Measurements from ENCODE around the gene GABARAPL2.

GABARAPL2 gene

DNA sequence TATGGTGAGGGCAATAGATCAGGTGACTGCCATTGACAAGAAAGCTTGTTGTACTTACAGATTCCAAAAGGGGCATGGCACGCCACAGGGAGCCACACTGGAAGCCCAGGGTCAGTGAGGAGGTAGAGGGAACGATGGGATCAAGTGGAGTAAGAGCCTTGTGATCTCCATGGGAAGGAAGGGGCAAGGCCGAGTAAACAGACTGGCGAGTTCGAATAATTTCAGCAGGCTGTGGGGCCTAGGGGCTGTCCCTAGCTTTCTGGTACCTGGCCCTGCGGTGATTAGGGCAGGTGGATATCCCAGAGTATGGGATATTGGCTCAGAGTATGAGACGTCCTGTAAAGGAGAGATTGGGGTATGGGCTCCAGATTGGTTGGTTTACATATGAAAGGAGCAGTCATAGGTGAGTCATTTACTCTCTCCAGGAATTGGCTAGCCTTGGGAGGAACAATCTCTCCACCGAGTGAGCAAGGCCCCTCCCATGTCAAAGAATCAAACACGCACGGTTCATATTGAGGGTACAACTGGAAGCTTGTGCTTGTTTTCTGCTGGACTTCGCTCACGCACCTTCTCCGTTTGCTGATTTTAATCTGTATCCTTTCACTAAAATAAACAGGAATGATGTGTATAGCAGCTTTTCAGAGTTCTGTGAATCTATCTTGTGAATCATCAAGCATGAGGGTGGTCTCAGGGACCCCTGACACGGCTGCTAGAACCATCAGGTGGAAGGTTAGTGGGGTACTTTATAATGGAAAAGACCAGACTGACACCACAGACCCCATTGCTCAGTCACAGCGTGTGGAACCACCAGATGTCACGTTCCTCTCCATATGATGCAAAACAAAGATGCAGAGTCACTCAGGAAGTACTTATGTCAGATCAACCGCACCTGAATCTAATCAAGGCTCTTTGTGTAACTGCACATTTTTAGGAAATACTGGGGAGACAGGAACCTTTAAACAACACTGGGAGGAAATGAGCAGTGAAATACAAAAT, 27.9 kb downstream of the GABARAPL2 start:
- ATAC-seq = peak; percentile 66

DNA sequence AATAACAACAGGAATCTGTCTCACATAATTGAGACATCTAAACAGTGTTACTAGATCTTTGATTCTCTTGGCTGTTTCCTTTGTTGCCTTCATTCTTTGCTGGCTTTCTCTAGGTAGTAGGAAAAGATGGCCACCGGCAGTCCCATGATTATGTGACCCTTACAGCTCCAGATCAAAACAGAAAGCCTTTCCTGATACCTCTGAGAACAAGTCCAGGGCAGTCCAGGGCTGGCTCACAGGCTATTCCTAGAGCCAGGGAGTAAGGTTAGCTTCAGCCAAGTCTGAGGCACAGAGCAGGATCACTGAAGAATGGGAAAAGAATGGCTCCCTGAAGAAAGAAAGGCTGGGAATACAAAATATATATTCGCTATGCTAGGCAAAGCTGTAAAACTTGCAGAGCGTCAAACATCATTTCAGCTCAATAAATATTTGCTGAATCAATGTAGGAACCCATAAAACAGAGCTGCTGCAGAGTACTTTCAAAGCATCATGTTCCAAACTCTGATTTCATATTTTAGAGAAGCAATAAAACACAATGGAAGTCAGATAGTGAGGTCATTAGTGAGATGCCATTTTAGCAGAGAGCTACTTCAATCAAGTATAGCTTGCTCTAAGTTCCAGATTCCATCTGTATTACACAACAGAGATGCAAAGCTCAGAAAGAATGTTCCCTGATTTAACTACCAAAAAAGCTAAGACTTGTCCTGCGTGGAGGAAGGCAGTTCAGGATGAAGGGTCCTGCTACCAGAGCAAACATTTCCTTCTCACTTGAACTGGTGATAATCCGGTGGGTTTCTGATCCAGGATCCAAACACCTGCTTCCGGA, 33.5 kb downstream of the GABARAPL2 start:
- 0 out of 2 replicates have a peak, but pooled peaks have one; percentile 20 for TF ChIP-seq ISL1 (CRISPR knock-in tag; IDR thresholded peaks at IDR 0.05)
- TF ChIP-seq RARB (CRISPR knock-in tag; IDR thresholded peaks at IDR 0.05) = no peak
- ATAC-seq = peak; percentile 19; the same call in 1 of the 3 replicates

More for the DNA sequence above, 27.9 kb downstream of the GABARAPL2 start:
- TF ChIP-seq, protein P1, sequence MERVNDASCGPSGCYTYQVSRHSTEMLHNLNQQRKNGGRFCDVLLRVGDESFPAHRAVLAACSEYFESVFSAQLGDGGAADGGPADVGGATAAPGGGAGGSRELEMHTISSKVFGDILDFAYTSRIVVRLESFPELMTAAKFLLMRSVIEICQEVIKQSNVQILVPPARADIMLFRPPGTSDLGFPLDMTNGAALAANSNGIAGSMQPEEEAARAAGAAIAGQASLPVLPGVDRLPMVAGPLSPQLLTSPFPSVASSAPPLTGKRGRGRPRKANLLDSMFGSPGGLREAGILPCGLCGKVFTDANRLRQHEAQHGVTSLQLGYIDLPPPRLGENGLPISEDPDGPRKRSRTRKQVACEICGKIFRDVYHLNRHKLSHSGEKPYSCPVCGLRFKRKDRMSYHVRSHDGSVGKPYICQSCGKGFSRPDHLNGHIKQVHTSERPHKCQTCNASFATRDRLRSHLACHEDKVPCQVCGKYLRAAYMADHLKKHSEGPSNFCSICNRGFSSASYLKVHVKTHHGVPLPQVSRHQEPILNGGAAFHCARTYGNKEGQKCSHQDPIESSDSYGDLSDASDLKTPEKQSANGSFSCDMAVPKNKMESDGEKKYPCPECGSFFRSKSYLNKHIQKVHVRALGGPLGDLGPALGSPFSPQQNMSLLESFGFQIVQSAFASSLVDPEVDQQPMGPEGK (CRISPR knock-in tag; IDR thresholded peaks at IDR 0.05; ENCODE audit: borderline replicate concordance) = no peak
- TF ChIP-seq TCF4 (CRISPR knock-in tag; IDR thresholded peaks at IDR 0.05; ENCODE audit: borderline replicate concordance) = no peak; the same call in 1 of the 2 replicates
- TF ChIP-seq ISL1 (CRISPR knock-in tag; IDR thresholded peaks at IDR 0.05) = no peak
- TF ChIP-seq, protein P2, sequence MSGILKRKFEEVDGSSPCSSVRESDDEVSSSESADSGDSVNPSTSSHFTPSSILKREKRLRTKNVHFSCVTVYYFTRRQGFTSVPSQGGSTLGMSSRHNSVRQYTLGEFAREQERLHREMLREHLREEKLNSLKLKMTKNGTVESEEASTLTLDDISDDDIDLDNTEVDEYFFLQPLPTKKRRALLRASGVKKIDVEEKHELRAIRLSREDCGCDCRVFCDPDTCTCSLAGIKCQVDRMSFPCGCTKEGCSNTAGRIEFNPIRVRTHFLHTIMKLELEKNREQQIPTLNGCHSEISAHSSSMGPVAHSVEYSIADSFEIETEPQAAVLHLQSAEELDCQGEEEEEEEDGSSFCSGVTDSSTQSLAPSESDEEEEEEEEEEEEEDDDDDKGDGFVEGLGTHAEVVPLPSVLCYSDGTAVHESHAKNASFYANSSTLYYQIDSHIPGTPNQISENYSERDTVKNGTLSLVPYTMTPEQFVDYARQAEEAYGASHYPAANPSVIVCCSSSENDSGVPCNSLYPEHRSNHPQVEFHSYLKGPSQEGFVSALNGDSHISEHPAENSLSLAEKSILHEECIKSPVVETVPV (CRISPR knock-in tag; IDR thresholded peaks at IDR 0.05) = 0 out of 2 replicates have a peak, but pooled peaks have one; percentile 10
- no peak for TF ChIP-seq ZNF70 (CRISPR knock-in tag; IDR thresholded peaks at IDR 0.05)
- no peak for TF ChIP-seq ZNF565 (CRISPR knock-in tag; conservative IDR thresholded peaks at IDR 0.05; ENCODE audit: low read depth)
- TF ChIP-seq, protein P3, sequence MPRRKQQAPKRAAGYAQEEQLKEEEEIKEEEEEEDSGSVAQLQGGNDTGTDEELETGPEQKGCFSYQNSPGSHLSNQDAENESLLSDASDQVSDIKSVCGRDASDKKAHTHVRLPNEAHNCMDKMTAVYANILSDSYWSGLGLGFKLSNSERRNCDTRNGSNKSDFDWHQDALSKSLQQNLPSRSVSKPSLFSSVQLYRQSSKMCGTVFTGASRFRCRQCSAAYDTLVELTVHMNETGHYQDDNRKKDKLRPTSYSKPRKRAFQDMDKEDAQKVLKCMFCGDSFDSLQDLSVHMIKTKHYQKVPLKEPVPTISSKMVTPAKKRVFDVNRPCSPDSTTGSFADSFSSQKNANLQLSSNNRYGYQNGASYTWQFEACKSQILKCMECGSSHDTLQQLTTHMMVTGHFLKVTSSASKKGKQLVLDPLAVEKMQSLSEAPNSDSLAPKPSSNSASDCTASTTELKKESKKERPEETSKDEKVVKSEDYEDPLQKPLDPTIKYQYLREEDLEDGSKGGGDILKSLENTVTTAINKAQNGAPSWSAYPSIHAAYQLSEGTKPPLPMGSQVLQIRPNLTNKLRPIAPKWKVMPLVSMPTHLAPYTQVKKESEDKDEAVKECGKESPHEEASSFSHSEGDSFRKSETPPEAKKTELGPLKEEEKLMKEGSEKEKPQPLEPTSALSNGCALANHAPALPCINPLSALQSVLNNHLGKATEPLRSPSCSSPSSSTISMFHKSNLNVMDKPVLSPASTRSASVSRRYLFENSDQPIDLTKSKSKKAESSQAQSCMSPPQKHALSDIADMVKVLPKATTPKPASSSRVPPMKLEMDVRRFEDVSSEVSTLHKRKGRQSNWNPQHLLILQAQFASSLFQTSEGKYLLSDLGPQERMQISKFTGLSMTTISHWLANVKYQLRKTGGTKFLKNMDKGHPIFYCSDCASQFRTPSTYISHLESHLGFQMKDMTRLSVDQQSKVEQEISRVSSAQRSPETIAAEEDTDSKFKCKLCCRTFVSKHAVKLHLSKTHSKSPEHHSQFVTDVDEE (CRISPR knock-in tag; IDR thresholded peaks at IDR 0.05) = peak; percentile 92
- TF ChIP-seq ZFP30 (CRISPR knock-in tag; IDR thresholded peaks at IDR 0.05) = no peak
- TF ChIP-seq ZNF8 (CRISPR knock-in tag; IDR thresholded peaks at IDR 0.05) = peak; percentile 28; the same call in 1 of the 2 replicates
- no peak for TF ChIP-seq GLIS3 (CRISPR knock-in tag; IDR thresholded peaks at IDR 0.05)
- no peak for TF ChIP-seq OSR1 (CRISPR knock-in tag; IDR thresholded peaks at IDR 0.05)
- no peak for TF ChIP-seq ZC3H10 (CRISPR knock-in tag; IDR thresholded peaks at IDR 0.05)
- TF ChIP-seq, protein P4, sequence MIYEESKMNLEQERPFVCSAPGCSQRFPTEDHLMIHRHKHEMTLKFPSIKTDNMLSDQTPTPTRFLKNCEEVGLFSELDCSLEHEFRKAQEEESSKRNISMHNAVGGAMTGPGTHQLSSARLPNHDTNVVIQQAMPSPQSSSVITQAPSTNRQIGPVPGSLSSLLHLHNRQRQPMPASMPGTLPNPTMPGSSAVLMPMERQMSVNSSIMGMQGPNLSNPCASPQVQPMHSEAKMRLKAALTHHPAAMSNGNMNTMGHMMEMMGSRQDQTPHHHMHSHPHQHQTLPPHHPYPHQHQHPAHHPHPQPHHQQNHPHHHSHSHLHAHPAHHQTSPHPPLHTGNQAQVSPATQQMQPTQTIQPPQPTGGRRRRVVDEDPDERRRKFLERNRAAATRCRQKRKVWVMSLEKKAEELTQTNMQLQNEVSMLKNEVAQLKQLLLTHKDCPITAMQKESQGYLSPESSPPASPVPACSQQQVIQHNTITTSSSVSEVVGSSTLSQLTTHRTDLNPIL (CRISPR knock-in tag; IDR thresholded peaks at IDR 0.05; ENCODE audit: low read depth) = no peak
- no peak for TF ChIP-seq CSDC2 (CRISPR knock-in tag; IDR thresholded peaks at IDR 0.05)
- TF ChIP-seq RARB (CRISPR knock-in tag; IDR thresholded peaks at IDR 0.05) = 0 out of 2 replicates have a peak, but pooled peaks have one; percentile 24
- peak; percentile 45; the same call in 1 of the 2 replicates for TF ChIP-seq ARNTL (CRISPR knock-in tag; IDR thresholded peaks at IDR 0.05; ENCODE audit: borderline replicate concordance, low read depth)
- no peak for TF ChIP-seq BACH2 (CRISPR knock-in tag; IDR thresholded peaks at IDR 0.05; ENCODE audit: borderline replicate concordance)
- peak; percentile 85 for TF ChIP-seq SNAI2 (CRISPR knock-in tag; IDR thresholded peaks at IDR 0.05)
- no peak for TF ChIP-seq ESRRG (CRISPR knock-in tag; IDR thresholded peaks at IDR 0.05)
- TF ChIP-seq, protein P5, sequence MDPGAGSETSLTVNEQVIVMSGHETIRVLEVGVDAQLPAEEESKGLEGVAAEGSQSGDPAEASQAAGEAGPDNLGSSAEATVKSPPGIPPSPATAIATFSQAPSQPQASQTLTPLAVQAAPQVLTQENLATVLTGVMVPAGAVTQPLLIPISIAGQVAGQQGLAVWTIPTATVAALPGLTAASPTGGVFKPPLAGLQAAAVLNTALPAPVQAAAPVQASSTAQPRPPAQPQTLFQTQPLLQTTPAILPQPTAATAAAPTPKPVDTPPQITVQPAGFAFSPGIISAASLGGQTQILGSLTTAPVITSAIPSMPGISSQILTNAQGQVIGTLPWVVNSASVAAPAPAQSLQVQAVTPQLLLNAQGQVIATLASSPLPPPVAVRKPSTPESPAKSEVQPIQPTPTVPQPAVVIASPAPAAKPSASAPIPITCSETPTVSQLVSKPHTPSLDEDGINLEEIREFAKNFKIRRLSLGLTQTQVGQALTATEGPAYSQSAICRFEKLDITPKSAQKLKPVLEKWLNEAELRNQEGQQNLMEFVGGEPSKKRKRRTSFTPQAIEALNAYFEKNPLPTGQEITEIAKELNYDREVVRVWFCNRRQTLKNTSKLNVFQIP (CRISPR knock-in tag; IDR thresholded peaks at IDR 0.05; ENCODE audit: borderline replicate concordance, low read depth) = no peak
- TF ChIP-seq ZFP3 (CRISPR knock-in tag; IDR thresholded peaks at IDR 0.05) = 0 out of 2 replicates have a peak, but pooled peaks have one; percentile 30
- TF ChIP-seq PPARA (CRISPR knock-in tag; IDR thresholded peaks at IDR 0.05; ENCODE audit: borderline replicate concordance) = no peak
- no peak for TF ChIP-seq TOX (CRISPR knock-in tag; IDR thresholded peaks at IDR 0.05; ENCODE audit: borderline replicate concordance)
